ENCODE measurements around the gene MPRIP. TPM values are rescaled to one million over a fixed set of nuclear protein-coding genes. Genes with fewer than 3 reads are reported as not detected.

MPRIP gene
- total RNA-seq, 1 experiment from 2014 or later, result 258 TPM

- RAD21 ChIA-PET (ENCODE audit: low non-redundant PET in 1 of 2, low total read pairs in 2 of 2, uncharacterized antibody in 2 of 2, unreplicated experiment in 2 of 2), result no interaction called here
- H3K9me3 ChIP-seq (ENCODE audit: control insufficient read depth in 1 of 2, insufficient read depth in 1 of 2, low read depth in 1 of 2, low read length in 2 of 2), result no peaks in the 10 kb centered on the region
- H3K4me1 ChIP-seq (ENCODE audit: control insufficient read depth in 1 of 2, insufficient read depth in 2 of 2, low read length in 2 of 2), result peaks cover 47 to 70% of the 10 kb centered on the region in 2 experiments
- DNase-seq (ENCODE audit: low read depth, low spot score), result no peak
- intact Hi-C loops (cut with micrococcal nuclease), result no loop called here
- no peak overlapping the region for H2AFZ ChIP-seq (ENCODE audit: low read depth, low read length, poor library complexity, severe bottlenecking)
- H3K79me2 ChIP-seq (ENCODE audit: insufficient read depth, low read length), result no peaks in the 10 kb centered on the region
- no peak overlapping the region for H3K4me3 ChIP-seq (replicated peaks in 1 of 2; ENCODE audit: low read depth in 1 of 2, low read length in 2 of 2)
- H3K36me3 ChIP-seq (ENCODE audit: control insufficient read depth in 1 of 2, insufficient read depth in 2 of 2, low read length in 2 of 2), result no peaks in the 10 kb centered on the region
- no peaks in the 10 kb centered on the region for H3K27me3 ChIP-seq (ENCODE audit: insufficient read depth, low read length)
- BruUV-seq (replicated peaks), result no TSS peak
- no peak for TF ChIP-seq EZH2phosphoT487 (IDR thresholded peaks at IDR 0.05; ENCODE audit: borderline replicate concordance)
- TF ChIP-seq, protein P1, sequence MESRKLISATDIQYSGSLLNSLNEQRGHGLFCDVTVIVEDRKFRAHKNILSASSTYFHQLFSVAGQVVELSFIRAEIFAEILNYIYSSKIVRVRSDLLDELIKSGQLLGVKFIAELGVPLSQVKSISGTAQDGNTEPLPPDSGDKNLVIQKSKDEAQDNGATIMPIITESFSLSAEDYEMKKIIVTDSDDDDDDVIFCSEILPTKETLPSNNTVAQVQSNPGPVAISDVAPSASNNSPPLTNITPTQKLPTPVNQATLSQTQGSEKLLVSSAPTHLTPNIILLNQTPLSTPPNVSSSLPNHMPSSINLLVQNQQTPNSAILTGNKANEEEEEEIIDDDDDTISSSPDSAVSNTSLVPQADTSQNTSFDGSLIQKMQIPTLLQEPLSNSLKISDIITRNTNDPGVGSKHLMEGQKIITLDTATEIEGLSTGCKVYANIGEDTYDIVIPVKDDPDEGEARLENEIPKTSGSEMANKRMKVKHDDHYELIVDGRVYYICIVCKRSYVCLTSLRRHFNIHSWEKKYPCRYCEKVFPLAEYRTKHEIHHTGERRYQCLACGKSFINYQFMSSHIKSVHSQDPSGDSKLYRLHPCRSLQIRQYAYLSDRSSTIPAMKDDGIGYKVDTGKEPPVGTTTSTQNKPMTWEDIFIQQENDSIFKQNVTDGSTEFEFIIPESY (IDR thresholded peaks at IDR 0.05; ENCODE audit: extremely low read depth, insufficient replicate concordance, low read length), result no peak
- TF ChIP-seq MAX (IDR thresholded peaks at IDR 0.05), result no peak
- TF ChIP-seq, protein P2, sequence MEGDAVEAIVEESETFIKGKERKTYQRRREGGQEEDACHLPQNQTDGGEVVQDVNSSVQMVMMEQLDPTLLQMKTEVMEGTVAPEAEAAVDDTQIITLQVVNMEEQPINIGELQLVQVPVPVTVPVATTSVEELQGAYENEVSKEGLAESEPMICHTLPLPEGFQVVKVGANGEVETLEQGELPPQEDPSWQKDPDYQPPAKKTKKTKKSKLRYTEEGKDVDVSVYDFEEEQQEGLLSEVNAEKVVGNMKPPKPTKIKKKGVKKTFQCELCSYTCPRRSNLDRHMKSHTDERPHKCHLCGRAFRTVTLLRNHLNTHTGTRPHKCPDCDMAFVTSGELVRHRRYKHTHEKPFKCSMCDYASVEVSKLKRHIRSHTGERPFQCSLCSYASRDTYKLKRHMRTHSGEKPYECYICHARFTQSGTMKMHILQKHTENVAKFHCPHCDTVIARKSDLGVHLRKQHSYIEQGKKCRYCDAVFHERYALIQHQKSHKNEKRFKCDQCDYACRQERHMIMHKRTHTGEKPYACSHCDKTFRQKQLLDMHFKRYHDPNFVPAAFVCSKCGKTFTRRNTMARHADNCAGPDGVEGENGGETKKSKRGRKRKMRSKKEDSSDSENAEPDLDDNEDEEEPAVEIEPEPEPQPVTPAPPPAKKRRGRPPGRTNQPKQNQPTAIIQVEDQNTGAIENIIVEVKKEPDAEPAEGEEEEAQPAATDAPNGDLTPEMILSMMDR (IDR thresholded peaks at IDR 0.05 in 2 of 3, conservative IDR thresholded peaks at IDR 0.05 in 1 of 3; ENCODE audit: borderline replicate concordance in 1 of 3, insufficient read depth in 1 of 3, low read depth in 2 of 3, low read length in 2 of 3), result no peak
- no peak for TF ChIP-seq TCF7L2 (IDR thresholded peaks at IDR 0.05; ENCODE audit: borderline replicate concordance, extremely low read depth, insufficient read depth, insufficient read length)
- no peak for TF ChIP-seq POLR2AphosphoS5 (IDR thresholded peaks at IDR 0.05; ENCODE audit: low read depth, low read length)
- TF ChIP-seq RAD21 (IDR thresholded peaks at IDR 0.05; ENCODE audit: low read depth), result no peak
- no peak for TF ChIP-seq SRF (IDR thresholded peaks at IDR 0.05; ENCODE audit: low read depth)
- TF ChIP-seq FOSL1 (IDR thresholded peaks at IDR 0.05; ENCODE audit: low read depth), result no peak
- TF ChIP-seq ATF3 (IDR thresholded peaks at IDR 0.05), result no peak
- TF ChIP-seq YY1 (IDR thresholded peaks at IDR 0.05; ENCODE audit: extremely low read depth, insufficient replicate concordance, low read depth, low read length), result no peak
- no peak for TF ChIP-seq EGR1 (IDR thresholded peaks at IDR 0.05; ENCODE audit: low read depth)
- TF ChIP-seq ZFX (IDR thresholded peaks at IDR 0.05), result no peak
- POLR2A ChIA-PET, result no interaction called here
- no peak for ATAC-seq
- H3K9ac ChIP-seq (ENCODE audit: low read length), result peak overlapping the region; percentile 76
- H3K27ac ChIP-seq (ENCODE audit: low read depth, low read length), result no peak overlapping the region
- no peaks in the 10 kb centered on the region for H3K9me2 ChIP-seq (ENCODE audit: insufficient read depth)
- peak overlapping the region; percentile 82 for H3K4me2 ChIP-seq (ENCODE audit: low read length)
- H4K20me1 ChIP-seq (ENCODE audit: insufficient read depth), result no peaks in the 10 kb centered on the region
- CTCF ChIA-PET, result no interaction called here
Measured at GRCh38 chr17:17029938-17030337, 12.3 kb upstream of the MPRIP start.
